Naive thymus-derived CD4-positive, alpha-beta T cell (primary cell): ENCODE data around the gene CCDC85C. TPM values are rescaled to one million over a fixed set of nuclear protein-coding genes. Genes with fewer than 3 reads are reported as not detected.
A peak's percentile ranks its signal among the peaks of the same experiment; 100 is the strongest.

Experiments used
- ATAC-seq: fragments of 150-1000 bp; cut with Tn5 transposase; 2 replicates; pipeline ENCODE4 v1.10.0; 2021; ENCODE audit warnings: mild to moderate bottlenecking, moderate library complexity
- CTCF ChIA-PET: fragments of 350-600 bp; sonication (Branson Sonifier 250); formaldehyde crosslinking; loops from one replicate; lab custom pipeline; 2021; ENCODE audit warnings: antibody characterized with exemption; lab: Charles Lee
- POLR2A ChIA-PET: fragments of 350-600 bp; sonication (Branson Sonifier 250); formaldehyde crosslinking; loops from one replicate; lab custom pipeline; 2021; ENCODE audit warnings: antibody characterized with exemption, inconsistent platforms; lab: Charles Lee
- DNase-seq, 9 donors: peaks; one replicate each; pipeline versions ENCODE4 v3.0.0 to v3.0.0-alpha.2; 2020 to 2022; ENCODE audit warnings: mixed read lengths in 1 of 9
- H3K27ac ChIP-seq: one replicate; pipeline ENCODE4 v1.7.0; 2013; ENCODE audit warnings: mild to moderate bottlenecking, low read depth, low read length, moderate library complexity
- H3K27me3 ChIP-seq, 2 donors: one replicate each; pipeline ENCODE4 v1.7.0; 2013; ENCODE audit warnings: low read length in 2 of 2, mild to moderate bottlenecking in 2 of 2, moderate library complexity in 2 of 2; ENCODE audit not compliant: control insufficient read depth in 2 of 2, insufficient read depth in 2 of 2
- H3K36me3 ChIP-seq, 3 experiments: 1 replicate in 2 of 3; 2 replicates in 1 of 3; pipeline ENCODE4 v1.7.0; 2013; ENCODE audit warnings: low read length in 3 of 3, mild to moderate bottlenecking in 3 of 3, moderate library complexity in 1 of 3; ENCODE audit not compliant: insufficient read depth in 3 of 3, control insufficient read depth in 2 of 3
- H3K4me1 ChIP-seq, 2 donors: one replicate each; pipeline ENCODE4 v1.7.0; 2013; ENCODE audit warnings: low read length in 2 of 2, mild to moderate bottlenecking in 2 of 2, moderate library complexity in 1 of 2; ENCODE audit not compliant: control insufficient read depth in 2 of 2, insufficient read depth in 2 of 2
- H3K4me3 ChIP-seq: 2 replicates; pipeline ENCODE4 v1.7.0; 2013; ENCODE audit warnings: mild to moderate bottlenecking, low read length
- H3K9me3 ChIP-seq, 3 experiments: 1 replicate in 2 of 3; 2 replicates in 1 of 3; pipeline ENCODE4 v1.7.0; 2013; ENCODE audit warnings: low read length in 3 of 3; ENCODE audit not compliant: control insufficient read depth in 2 of 3
- H3K27ac Mint-ChIP-seq, 9 donors: one replicate each; pipeline ENCODE4 v1.8.0; 2020 to 2022; ENCODE audit warnings: mixed read lengths in 9 of 9, mild to moderate bottlenecking in 8 of 9, moderate library complexity in 5 of 9, inconsistent platforms in 2 of 9
- H3K27me3 Mint-ChIP-seq, 5 donors: one replicate each; pipeline ENCODE4 v1.8.0; 2021 to 2022; ENCODE audit warnings: mixed read lengths in 5 of 5, mild to moderate bottlenecking in 1 of 5
- H3K36me3 Mint-ChIP-seq, 5 donors: one replicate each; pipeline ENCODE4 v1.8.0; 2020 to 2022; ENCODE audit warnings: mixed read lengths in 5 of 5, mild to moderate bottlenecking in 3 of 5, inconsistent platforms in 1 of 5
- H3K4me1 Mint-ChIP-seq, 7 donors: one replicate each; pipeline ENCODE4 v1.8.0; 2020 to 2022; ENCODE audit warnings: mixed read lengths in 7 of 7, mild to moderate bottlenecking in 3 of 7, inconsistent platforms in 1 of 7
- H3K4me3 Mint-ChIP-seq, 10 donors: one replicate each; pipeline ENCODE4 v1.8.0; 2020 to 2022; ENCODE audit warnings: mild to moderate bottlenecking in 10 of 10, mixed read lengths in 10 of 10, moderate library complexity in 6 of 10, inconsistent platforms in 2 of 10
- H3K9me3 Mint-ChIP-seq, 11 donors: one replicate each; pipeline ENCODE4 v1.8.0; 2020 to 2022; ENCODE audit warnings: mixed read lengths in 11 of 11, mild to moderate bottlenecking in 4 of 11, inconsistent platforms in 1 of 11, moderate library complexity in 1 of 11
- intact Hi-C, 2 donors: fragments of 100-400 bp; cut with micrococcal nuclease; formaldehyde crosslinking; loops; one replicate each; pipeline ENCODE4 v1.15.1; 2023
- polyA plus RNA-seq, 2 donors: library from polyadenylated mRNA; unstranded; fragments of 300-500 nt; fragmentation: Illumina TruSeq; gene quantifications; one replicate each; pipeline ENCODE4 v1.2.3, GENCODE V29; 2021
- total RNA-seq, 6 experiments: library from RNA in 5 of 6; stranded (reverse) in 5 of 6; gene quantifications; 1 replicate in 5 of 6; 2 replicates in 1 of 6; pipeline ENCODE4 v1.2.3 and lab custom pipeline; 2021 to 2026

CCDC85C gene
- total and polyA plus RNA-seq, 7 experiments from 2014 or later, result 0.76 to 9.9 (median 7.8) TPM

- intact Hi-C loops, result no loop called here
- Histone ChIP-seq H3K4me1 (no peaks in the 10 kb centered on the region), H3K27me3 (peaks cover 0 to 4% of the 10 kb centered on the region in 2 donors), H3K27ac (no peak overlapping the region), H3K4me3 (no peak overlapping the region), H3K36me3 (no peaks in the 10 kb centered on the region), H3K9me3 (no peaks in the 10 kb centered on the region)
- H3K27ac Mint-ChIP-seq, result no peak overlapping the region
- no peaks in the 10 kb centered on the region for H3K9me3 Mint-ChIP-seq
- no peak overlapping the region for H3K4me3 Mint-ChIP-seq
- H3K27me3 Mint-ChIP-seq, result peaks cover 2 to 41% (median 18%) of the 10 kb centered on the region in 5 donors
- ATAC-seq, result no peak
- DNase-seq, result no peak
- H3K36me3 Mint-ChIP-seq, result no peaks in the 10 kb centered on the region
- POLR2A ChIA-PET, result no interaction called here
- CTCF ChIA-PET, result no interaction called here
- H3K4me1 Mint-ChIP-seq, result peaks cover 0 to 4% (median 3%) of the 10 kb centered on the region in 7 donors
These were observed 21.0 kb upstream of the CCDC85C start for GRCh38 chr14:99624971-99625370.

- ChIA-PET POLR2A (no interaction called here), CTCF (no interaction called here)
- no peak overlapping the region for H3K27ac Mint-ChIP-seq
- no peak overlapping the region for H3K4me3 ChIP-seq
- peaks cover 0 to 6% (median 2%) of the 10 kb centered on the region in 7 donors for H3K4me1 Mint-ChIP-seq
- no peaks in the 10 kb centered on the region for H3K36me3 Mint-ChIP-seq
- DNase-seq (no peak), ATAC-seq (no peak)
- no peak overlapping the region for H3K27ac ChIP-seq
- H3K4me1 ChIP-seq, result no peaks in the 10 kb centered on the region
- H3K27me3 ChIP-seq, result peaks cover 0 to 4% of the 10 kb centered on the region in 2 donors
- H3K9me3 ChIP-seq, result no peaks in the 10 kb centered on the region
- H3K27me3 Mint-ChIP-seq, result peaks cover 1 to 46% (median 18%) of the 10 kb centered on the region in 5 donors
- intact Hi-C loops, result no loop called here
- H3K36me3 ChIP-seq, result no peaks in the 10 kb centered on the region
- no peak overlapping the region for H3K4me3 Mint-ChIP-seq
- H3K9me3 Mint-ChIP-seq, result no peaks in the 10 kb centered on the region
These were observed 20.0 kb upstream of the CCDC85C start for GRCh38 chr14:99624024-99624423.

DNA sequence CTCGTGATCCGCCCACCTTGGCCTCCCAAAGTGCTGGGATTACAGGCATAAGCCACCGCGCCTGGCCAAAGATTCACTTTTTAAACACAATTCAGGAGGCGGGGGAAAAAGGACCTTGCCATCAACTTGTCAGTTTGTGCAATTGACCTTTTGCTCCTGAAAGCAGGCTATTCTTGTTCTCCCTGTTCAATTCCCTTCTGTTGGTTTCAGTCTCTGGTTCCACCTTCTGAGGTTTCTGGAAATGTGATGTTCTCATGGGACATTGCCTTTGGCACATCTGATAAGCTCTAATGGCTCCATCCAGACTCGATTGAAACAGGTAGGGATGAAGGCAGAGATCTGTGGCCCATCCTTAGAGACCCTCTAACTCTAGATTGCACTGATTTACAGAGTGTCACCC is 17.9 kb upstream of the CCDC85C start:
- Mint-ChIP-seq H3K9me3 (no peaks in the 10 kb centered on the region), H3K27ac (no peak overlapping the region), H3K4me1 (peaks cover 0 to 4% (median 0%) of the 10 kb centered on the region in 7 donors), H3K27me3 (peaks cover 8 to 45% (median 21%) of the 10 kb centered on the region in 5 donors), H3K4me3 (no peak overlapping the region), H3K36me3 (no peaks in the 10 kb centered on the region)
- no peak overlapping the region for H3K27ac ChIP-seq
- ATAC-seq (no peak), DNase-seq (no peak)
- peaks cover 0 to 4% of the 10 kb centered on the region in 2 donors for H3K27me3 ChIP-seq
- no peak overlapping the region for H3K4me3 ChIP-seq
- no peaks in the 10 kb centered on the region for H3K36me3 ChIP-seq
- intact Hi-C loops, result no loop called here
- H3K4me1 ChIP-seq, result no peaks in the 10 kb centered on the region
- ChIA-PET CTCF (interaction anchor here (1.1 kb wide), 1 partner anchor 96 kb away, joined by 3 read pairs; no protein-coding TSS in a partner anchor), POLR2A (interaction anchor here (1.3 kb wide), 1 partner anchor 16 kb away, joined by 3 read pairs; no protein-coding TSS in a partner anchor)
- H3K9me3 ChIP-seq, result no peaks in the 10 kb centered on the region

DNA sequence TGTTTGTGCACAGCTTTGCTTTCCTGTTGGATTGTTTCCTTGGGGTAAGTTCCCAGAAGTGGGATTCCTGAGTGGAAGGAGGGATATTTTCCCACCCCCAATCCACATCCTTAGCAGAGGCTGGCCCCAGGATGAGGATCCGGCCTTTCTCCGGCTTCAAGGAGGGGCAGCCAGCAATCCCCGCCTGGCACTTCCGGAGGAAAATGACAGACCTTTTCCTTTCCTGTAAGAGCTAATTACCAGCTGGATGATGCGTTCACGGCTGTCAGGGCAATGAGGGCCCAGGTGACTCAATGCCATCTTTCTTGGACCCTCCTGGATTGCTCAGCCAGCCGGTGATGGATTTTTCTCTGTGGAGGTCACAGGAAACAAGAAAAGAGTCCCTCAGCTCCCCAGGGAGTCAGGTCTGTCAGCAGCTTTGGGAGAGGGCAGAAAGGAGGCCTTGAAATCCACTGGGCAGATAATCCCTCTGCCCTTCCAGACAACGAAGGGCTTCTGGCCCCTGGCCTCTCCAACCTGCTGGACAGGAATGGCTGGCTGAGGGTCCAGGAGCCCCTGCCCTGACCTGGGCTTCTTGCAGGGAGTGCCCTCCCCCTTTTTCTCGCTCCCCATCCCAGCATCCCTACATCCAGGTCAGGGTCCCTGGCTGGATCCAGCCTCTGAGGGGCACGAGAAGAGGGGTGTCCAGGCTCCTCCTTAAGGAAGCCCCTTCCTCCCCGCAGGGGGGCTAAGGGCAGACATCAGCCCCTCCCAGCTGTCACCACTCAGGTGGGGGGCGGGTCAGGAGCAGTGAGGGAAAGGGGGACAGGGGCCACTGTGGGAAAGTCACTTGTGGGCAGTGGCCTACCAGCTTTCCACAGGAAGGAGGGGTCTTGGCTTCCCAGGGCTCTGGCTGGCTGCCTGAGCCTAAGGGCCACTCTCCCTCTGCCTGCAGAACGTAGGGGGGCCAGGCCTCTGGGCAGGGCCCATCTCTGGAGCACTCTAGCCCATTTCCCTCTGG is 16.1 kb upstream of the CCDC85C start:
- H3K27me3 Mint-ChIP-seq, result peaks cover 21 to 51% (median 34%) of the 10 kb centered on the region in 5 donors
- Histone ChIP-seq H3K4me1 (no peaks in the 10 kb centered on the region), H3K27me3 (no peaks in the 10 kb centered on the region), H3K9me3 (no peaks in the 10 kb centered on the region), H3K4me3 (no peak overlapping the region), H3K27ac (no peak overlapping the region), H3K36me3 (no peaks in the 10 kb centered on the region)
- DNase-seq (no peak), ATAC-seq (no peak)
- CTCF ChIA-PET, result interaction anchor here (1.4 kb wide), 1 partner anchor 96 kb away, joined by 3 read pairs; no protein-coding TSS in a partner anchor
- H3K4me1 Mint-ChIP-seq, result peaks cover 0 to 4% (median 2%) of the 10 kb centered on the region in 7 donors
- no peaks in the 10 kb centered on the region for H3K36me3 Mint-ChIP-seq
- POLR2A ChIA-PET, result no interaction called here
- intact Hi-C loops, result no loop called here
- H3K9me3 Mint-ChIP-seq, result no peaks in the 10 kb centered on the region
- H3K27ac Mint-ChIP-seq, result no peak overlapping the region
- H3K4me3 Mint-ChIP-seq, result no peak overlapping the region

- Histone ChIP-seq H3K4me1 (no peaks in the 10 kb centered on the region), H3K4me3 (no peak overlapping the region), H3K27me3 (no peaks in the 10 kb centered on the region), H3K36me3 (no peaks in the 10 kb centered on the region), H3K27ac (no peak overlapping the region), H3K9me3 (no peaks in the 10 kb centered on the region)
- intact Hi-C loops, result no loop called here
- Mint-ChIP-seq H3K9me3 (no peaks in the 10 kb centered on the region), H3K27me3 (peaks cover 10 to 33% (median 23%) of the 10 kb centered on the region in 5 donors), H3K36me3 (no peaks in the 10 kb centered on the region), H3K4me1 (peaks cover 0 to 4% (median 2%) of the 10 kb centered on the region in 7 donors), H3K4me3 (no peak overlapping the region), H3K27ac (no peak overlapping the region)
- DNase-seq (no peak), ATAC-seq (no peak)
- ChIA-PET CTCF (no interaction called here), POLR2A (no interaction called here)
These were observed 13.1 kb upstream of the CCDC85C start for GRCh38 chr14:99616832-99617800.

- H3K4me1 ChIP-seq, result no peaks in the 10 kb centered on the region
- no peak overlapping the region for H3K27ac ChIP-seq
- H3K4me1 Mint-ChIP-seq, result peaks cover 0 to 4% (median 2%) of the 10 kb centered on the region in 7 donors
- H3K4me3 Mint-ChIP-seq, result no peak overlapping the region
- no peak overlapping the region for H3K4me3 ChIP-seq
- no peaks in the 10 kb centered on the region for H3K36me3 ChIP-seq
- H3K27me3 Mint-ChIP-seq, result peaks cover 9 to 30% (median 20%) of the 10 kb centered on the region in 5 donors
- no peaks in the 10 kb centered on the region for H3K27me3 ChIP-seq
- no peaks in the 10 kb centered on the region for H3K9me3 Mint-ChIP-seq
- DNase-seq (no peak), ATAC-seq (no peak)
- CTCF ChIA-PET, result no interaction called here
- H3K36me3 Mint-ChIP-seq, result no peaks in the 10 kb centered on the region
- intact Hi-C loops, result no loop called here
- H3K9me3 ChIP-seq, result no peaks in the 10 kb centered on the region
- POLR2A ChIA-PET, result interaction anchor here (0.6 to 0.7 kb wide), 3 partner anchors 10 to 97 kb away, joined by 3 to 4 read pairs (median 4); no protein-coding TSS in a partner anchor
- peak overlapping the region in 3 of 9 donors; percentile 4 to 67 (median 44) for H3K27ac Mint-ChIP-seq
These were observed 11.6 kb upstream of the CCDC85C start for GRCh38 chr14:99615497-99616157.
